ENCODE data around the gene LARGE1.

The LARGE1 gene

DNA sequence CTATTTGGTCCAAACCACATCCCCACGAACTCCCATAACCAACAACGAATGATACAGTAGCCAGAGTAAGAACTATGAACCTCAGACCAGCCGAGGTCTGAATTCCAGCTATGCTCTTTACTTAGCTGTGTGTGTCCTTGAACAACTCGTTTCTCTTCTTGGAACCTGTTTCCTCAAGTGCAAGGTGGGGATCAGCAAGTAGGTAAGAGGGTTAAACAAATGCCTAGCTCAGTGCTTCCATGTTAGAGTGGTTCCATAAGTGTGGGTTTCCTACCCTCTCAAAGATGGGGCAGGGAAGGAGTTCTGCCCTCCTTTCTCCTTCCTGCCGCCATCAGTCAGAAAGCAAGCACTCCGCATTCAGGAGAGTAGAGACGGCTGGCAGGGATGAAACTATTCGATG, 578.7 kb downstream of the LARGE1 start:
- TF ChIP-seq TAF1 (IDR thresholded peaks at IDR 0.05; ENCODE audit: borderline replicate concordance, insufficient read depth, low read length) (no peak), FOXP2 (optimal IDR thresholded peaks at IDR 0.05; ENCODE audit: borderline replicate concordance, extremely low read depth, extremely low read length, insufficient read depth) (no peak), REST (IDR thresholded peaks at IDR 0.05; ENCODE audit: insufficient read depth in 1 of 2, low read depth in 2 of 2, low read length in 2 of 2) (no peak), SIN3A (IDR thresholded peaks at IDR 0.05; ENCODE audit: borderline replicate concordance, insufficient read depth, low read length) (no peak), POLR2AphosphoS5 (IDR thresholded peaks at IDR 0.05; ENCODE audit: low read depth, low read length) (no peak)

DNA sequence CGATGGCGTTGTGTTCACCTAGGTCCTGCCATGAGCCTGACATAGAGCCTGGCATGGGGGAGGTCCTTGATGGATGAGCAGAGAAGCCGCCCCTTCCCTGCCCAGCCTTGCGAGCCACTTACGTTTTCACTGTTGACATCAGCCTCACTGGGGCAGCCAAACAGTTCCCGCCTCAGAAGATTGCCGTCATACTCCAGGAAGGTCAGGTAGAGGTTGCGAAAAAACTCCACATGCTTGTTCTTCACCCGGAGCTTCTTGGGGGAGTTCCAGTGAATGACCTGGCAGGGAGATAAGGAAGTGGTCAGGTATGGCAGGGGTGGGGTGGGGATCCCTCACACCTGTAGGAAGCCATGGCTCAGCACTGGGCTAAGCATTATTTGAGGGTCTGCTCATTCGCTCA, 582.8 kb downstream of the LARGE1 start:
- TF ChIP-seq TAF1 (IDR thresholded peaks at IDR 0.05; ENCODE audit: borderline replicate concordance, insufficient read depth, low read length), result no peak
- no peak for TF ChIP-seq FOXP2 (optimal IDR thresholded peaks at IDR 0.05; ENCODE audit: borderline replicate concordance, extremely low read depth, extremely low read length, insufficient read depth)
- TF ChIP-seq REST (IDR thresholded peaks at IDR 0.05; ENCODE audit: insufficient read depth in 1 of 2, low read depth in 2 of 2, low read length in 2 of 2), result no peak
- no peak for TF ChIP-seq POLR2AphosphoS5 (IDR thresholded peaks at IDR 0.05; ENCODE audit: low read depth, low read length)
- no peak for TF ChIP-seq SIN3A (IDR thresholded peaks at IDR 0.05; ENCODE audit: borderline replicate concordance, insufficient read depth, low read length)

DNA sequence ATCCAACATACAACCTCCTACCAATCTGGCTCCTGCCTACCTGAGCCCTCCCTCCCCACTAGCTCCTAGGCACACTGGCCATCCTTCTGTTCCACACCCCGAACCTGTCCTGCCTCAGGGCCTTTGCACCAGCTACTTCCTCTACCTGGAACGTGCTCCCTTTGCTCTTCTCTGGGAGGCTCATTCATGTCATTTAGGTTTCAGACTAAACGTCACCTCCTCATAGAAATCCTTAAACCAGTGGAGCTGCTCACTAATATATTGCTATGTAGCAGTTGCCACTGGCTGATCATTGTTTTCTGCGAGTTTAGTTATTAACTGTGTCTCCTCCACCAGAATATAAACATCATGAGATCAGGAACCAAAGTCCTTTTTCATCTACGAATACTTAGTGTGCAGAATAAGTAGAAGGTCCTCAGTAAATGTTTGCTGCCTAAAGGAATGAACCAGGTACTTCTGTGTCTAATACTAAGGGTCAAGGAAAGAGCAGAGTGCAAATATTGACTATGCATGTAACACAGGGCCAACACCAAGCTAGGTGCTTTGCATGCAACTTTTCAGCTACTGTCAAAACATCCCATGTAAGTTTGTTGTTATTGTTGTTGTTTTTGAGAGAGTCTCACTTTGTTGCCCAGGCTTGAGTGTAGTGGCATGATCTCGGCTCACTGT, 584.5 kb downstream of the LARGE1 start:
- TF ChIP-seq FOXP2 (optimal IDR thresholded peaks at IDR 0.05; ENCODE audit: borderline replicate concordance, extremely low read depth, extremely low read length, insufficient read depth) (no peak), POLR2AphosphoS5 (IDR thresholded peaks at IDR 0.05; ENCODE audit: low read depth, low read length) (no peak), REST (IDR thresholded peaks at IDR 0.05; ENCODE audit: insufficient read depth in 1 of 2, low read depth in 2 of 2, low read length in 2 of 2) (no peak), TAF1 (IDR thresholded peaks at IDR 0.05; ENCODE audit: borderline replicate concordance, insufficient read depth, low read length) (no peak), SIN3A (IDR thresholded peaks at IDR 0.05; ENCODE audit: borderline replicate concordance, insufficient read depth, low read length) (no peak)

GRCh38 chr22:33332538-33332937, 587.7 kb downstream of the LARGE1 start:
- TF ChIP-seq FOXP2 (optimal IDR thresholded peaks at IDR 0.05; ENCODE audit: borderline replicate concordance, extremely low read depth, extremely low read length, insufficient read depth), result no peak
- TF ChIP-seq TAF1 (IDR thresholded peaks at IDR 0.05; ENCODE audit: borderline replicate concordance, insufficient read depth, low read length), result no peak
- no peak for TF ChIP-seq SIN3A (IDR thresholded peaks at IDR 0.05; ENCODE audit: borderline replicate concordance, insufficient read depth, low read length)
- no peak for TF ChIP-seq REST (IDR thresholded peaks at IDR 0.05; ENCODE audit: insufficient read depth in 1 of 2, low read depth in 2 of 2, low read length in 2 of 2)
- TF ChIP-seq POLR2AphosphoS5 (IDR thresholded peaks at IDR 0.05; ENCODE audit: low read depth, low read length), result no peak
